GM23338 (cell line): ENCODE measurements around the gene CHCHD6. TPM values are rescaled to one million over a fixed set of nuclear protein-coding genes. Genes with fewer than 3 reads are reported as not detected.

Source experiments
- ATAC-seq: fragments of 200-7000 bp; cut with Tn5 transposase; 3 replicates; pipeline ENCODE4 v1.9.1; 2020
- DNase-seq: peaks from one replicate; pipeline ENCODE4 v3.0.0-alpha.2; 2015; ENCODE audit warnings: low spot score
- H2AFZ ChIP-seq: fragments of 200-600 bp; sonication (generic); 2 replicates; pipeline ENCODE4 v1.8.0; 2016; ENCODE audit warnings: antibody characterized with exemption, mild to moderate bottlenecking, moderate library complexity
- H3F3A ChIP-seq: fragments of 200-600 bp; sonication (generic); replicated peaks from 2 replicates; pipeline ENCODE4 v1.8.0; 2017; ENCODE audit warnings: antibody characterized with exemption, mixed run types, low read depth
- H3K27ac ChIP-seq: fragments of 200-600 bp; sonication (generic); 2 replicates; pipeline ENCODE4 v1.6.1; 2016; ENCODE audit warnings: low read depth
- H3K27me3 ChIP-seq: fragments of 200-600 bp; sonication (generic); 2 replicates; pipeline ENCODE4 v1.8.0; 2016; ENCODE audit warnings: mild to moderate bottlenecking, mixed run types, moderate library complexity; ENCODE audit not compliant: insufficient read depth
- H3K36me3 ChIP-seq: fragments of 200-600 bp; sonication (generic); 2 replicates; pipeline ENCODE4 v1.8.0; 2016; ENCODE audit warnings: mild to moderate bottlenecking; ENCODE audit not compliant: insufficient read depth
- H3K4me1 ChIP-seq: fragments of 200-600 bp; sonication (generic); 2 replicates; pipeline ENCODE4 v1.8.0; 2016; ENCODE audit warnings: mild to moderate bottlenecking, moderate library complexity; ENCODE audit not compliant: insufficient read depth
- H3K4me2 ChIP-seq: fragments of 200-600 bp; sonication (generic); 2 replicates; pipeline ENCODE4 v1.7.1; 2017; ENCODE audit warnings: mixed run types
- H3K4me3 ChIP-seq: fragments of 200-600 bp; sonication (generic); 2 replicates; pipeline ENCODE4 v1.6.1; 2016; ENCODE audit warnings: mixed run types
- H3K79me2 ChIP-seq: fragments of 200-600 bp; sonication (generic); replicated peaks from 2 replicates; pipeline ENCODE4 v1.8.0; 2017; ENCODE audit warnings: mild to moderate bottlenecking; ENCODE audit not compliant: insufficient read depth
- H3K9me2 ChIP-seq: fragments of 200-600 bp; sonication (generic); 2 replicates; pipeline ENCODE4 v1.8.0; 2017; ENCODE audit not compliant: insufficient read depth
- H4K20me1 ChIP-seq: fragments of 200-600 bp; sonication (generic); replicated peaks from 2 replicates; pipeline ENCODE4 v1.8.0; 2017; ENCODE audit warnings: mild to moderate bottlenecking; ENCODE audit not compliant: insufficient read depth
- H3K27ac Mint-ChIP-seq: 2 replicates; pipeline ENCODE4 v1.8.0; 2020; ENCODE audit warnings: inconsistent platforms, mild to moderate bottlenecking, moderate library complexity, mixed read lengths
- H3K27me3 Mint-ChIP-seq: 3 replicates; pipeline ENCODE4 v1.8.0; 2022; ENCODE audit warnings: low read depth, mild to moderate bottlenecking, moderate library complexity, mixed read lengths, inconsistent platforms; ENCODE audit not compliant: insufficient read depth, poor library complexity
- H3K36me3 Mint-ChIP-seq: 3 replicates; pipeline ENCODE4 v1.8.0; 2021; ENCODE audit warnings: low read depth, mild to moderate bottlenecking, inconsistent platforms, moderate library complexity, mixed read lengths
- H3K4me1 Mint-ChIP-seq: 3 replicates; pipeline ENCODE4 v1.8.0; 2020; ENCODE audit warnings: mild to moderate bottlenecking, inconsistent platforms, mixed read lengths
- H3K4me3 Mint-ChIP-seq: 3 replicates; pipeline ENCODE4 v1.8.0; 2021; ENCODE audit warnings: moderate library complexity, mild to moderate bottlenecking, inconsistent platforms, mixed read lengths
- H3K9me3 Mint-ChIP-seq: 3 replicates; pipeline ENCODE4 v1.8.0; 2020; ENCODE audit warnings: moderate library complexity, mild to moderate bottlenecking, inconsistent platforms, mixed read lengths
- EZH2 ChIP-seq: fragments of 200-600 bp; sonication (generic); IDR thresholded peaks from one replicate; pipeline ENCODE4 v1.8.0; 2017; ENCODE audit warnings: antibody characterized with exemption, mild to moderate bottlenecking, low read depth; ENCODE audit not compliant: unreplicated experiment
- JUNB ChIP-seq: IDR thresholded peaks from one replicate; pipeline ENCODE4 v1.6.1; 2016; ENCODE audit warnings: antibody characterized with exemption; ENCODE audit not compliant: unreplicated experiment
- NANOG ChIP-seq: IDR thresholded peaks from 2 replicates; pipeline ENCODE4 v1.6.1; 2016; ENCODE audit warnings: antibody characterized with exemption, borderline replicate concordance
- polyA plus RNA-seq: library from polyadenylated mRNA; unstranded; fragments of >200 nt; fragmentation: Nextera tagmentation; extraction: Ambion mirVana; gene quantifications from 2 replicates; pipeline ENCODE4 v1.2.1, GENCODE V29; 2016
- total RNA-seq: library from RNA; depleted of rRNA; stranded (reverse); fragments of >200 nt; shearing (Covaris generic); gene quantifications from 2 replicates; pipeline ENCODE4 v1.2.3, GENCODE V29; 2014
- TF ChIP-seq, protein P1 (sequence below): IDR thresholded peaks from one replicate; pipeline ENCODE4 v1.6.1; 2018; ENCODE audit warnings: antibody characterized with exemption; ENCODE audit not compliant: unreplicated experiment
- TF ChIP-seq, protein P2 (sequence below): fragments of 250-450 bp; sonication (Bioruptor Pico); IDR thresholded peaks from 2 replicates; pipeline ENCODE4 v1.5.0; 2020; ENCODE audit warnings: mild to moderate bottlenecking, moderate library complexity

CHCHD6 gene
- total and polyA plus RNA-seq, 2 experiments from 2014 or later, result 28.8 to 43.0 TPM

DNA sequence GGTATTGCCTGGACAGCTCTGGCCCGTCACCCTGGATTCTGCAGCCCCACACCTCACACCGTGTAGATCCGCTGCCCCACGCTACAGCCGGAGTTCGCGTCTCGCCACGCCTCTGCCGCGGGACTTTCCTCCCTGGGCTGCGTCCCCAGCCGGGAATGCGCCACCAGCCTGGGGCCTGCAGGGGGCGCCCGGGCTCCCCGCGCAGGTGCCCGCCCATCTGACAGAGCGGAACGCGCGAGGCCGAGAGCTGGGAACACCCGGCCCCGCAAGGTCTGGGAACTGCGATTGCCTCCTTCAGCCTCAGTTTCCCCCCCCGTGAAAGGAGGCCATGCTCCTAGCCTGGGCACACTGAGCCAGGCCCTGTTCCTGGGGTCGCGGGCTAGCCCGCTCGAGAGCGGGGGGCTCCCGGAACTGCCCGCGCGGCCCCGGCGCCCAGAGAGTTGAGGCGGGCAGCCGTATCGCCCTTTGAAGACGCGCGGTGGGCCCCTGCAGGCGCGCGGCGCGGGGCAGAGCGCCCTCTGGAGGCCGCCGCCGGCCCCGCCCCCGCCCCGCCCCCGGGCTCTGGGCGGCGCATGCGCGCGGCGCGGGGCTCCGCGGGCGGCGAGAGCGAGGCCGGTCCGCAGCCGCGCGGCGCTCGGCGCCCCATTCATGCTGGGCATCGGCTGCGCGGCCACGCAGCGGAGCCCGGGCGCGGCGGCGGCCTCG lies 278.6 kb downstream of the CHCHD6 start, which contains the start of gene PLXNA1 (continued):
- no peak for TF ChIP-seq EZH2
- no peak for TF ChIP-seq JUNB

DNA sequence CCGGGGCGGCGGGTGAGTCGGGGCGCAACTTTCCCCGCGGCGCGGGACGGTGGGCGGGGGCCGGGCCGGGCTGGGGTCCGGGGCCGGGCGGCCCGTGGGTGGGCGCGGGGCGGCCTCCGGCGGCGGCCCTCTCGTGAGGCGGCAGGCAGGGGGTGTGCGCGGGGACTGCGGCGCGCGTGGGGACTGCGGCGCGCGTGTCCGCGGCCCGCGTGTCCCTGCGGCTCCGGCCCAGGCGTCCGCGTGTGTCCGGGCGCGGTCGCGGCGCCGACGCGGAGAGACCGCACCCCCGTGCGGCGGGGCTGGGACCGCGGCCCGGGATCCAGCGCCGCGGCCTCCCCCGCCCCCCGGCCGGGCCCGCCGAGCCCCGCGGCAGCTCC lies 279.2 kb downstream of the CHCHD6 start:
- DNase-seq, result no peak
- peaks cover 22% of the 10 kb centered on the region for H3K27me3 Mint-ChIP-seq
- Histone ChIP-seq H3K4me3 (peak overlapping the region; percentile 72), H3F3A (no peaks in the 10 kb centered on the region), H4K20me1 (no peaks in the 10 kb centered on the region; the same call in 1 of the 2 replicates), H3K27ac (no peak overlapping the region), H3K4me1 (peaks cover 4% of the 10 kb centered on the region), H3K4me2 (peak overlapping the region; percentile 84; the same call in 1 of the 2 replicates), H2AFZ (no peak overlapping the region), H3K36me3 (no peaks in the 10 kb centered on the region), H3K79me2 (peaks cover 38% of the 10 kb centered on the region), H3K9me2 (no peaks in the 10 kb centered on the region), H3K27me3 (0 out of 2 replicates have a peak, but pooled peaks cover 10% of the 10 kb centered on the region)
- ATAC-seq, result no peak
- no peaks in the 10 kb centered on the region for H3K9me3 Mint-ChIP-seq
- peaks cover 6% of the 10 kb centered on the region for H3K4me1 Mint-ChIP-seq
- no peak overlapping the region for H3K4me3 Mint-ChIP-seq
- TF ChIP-seq, protein P1, sequence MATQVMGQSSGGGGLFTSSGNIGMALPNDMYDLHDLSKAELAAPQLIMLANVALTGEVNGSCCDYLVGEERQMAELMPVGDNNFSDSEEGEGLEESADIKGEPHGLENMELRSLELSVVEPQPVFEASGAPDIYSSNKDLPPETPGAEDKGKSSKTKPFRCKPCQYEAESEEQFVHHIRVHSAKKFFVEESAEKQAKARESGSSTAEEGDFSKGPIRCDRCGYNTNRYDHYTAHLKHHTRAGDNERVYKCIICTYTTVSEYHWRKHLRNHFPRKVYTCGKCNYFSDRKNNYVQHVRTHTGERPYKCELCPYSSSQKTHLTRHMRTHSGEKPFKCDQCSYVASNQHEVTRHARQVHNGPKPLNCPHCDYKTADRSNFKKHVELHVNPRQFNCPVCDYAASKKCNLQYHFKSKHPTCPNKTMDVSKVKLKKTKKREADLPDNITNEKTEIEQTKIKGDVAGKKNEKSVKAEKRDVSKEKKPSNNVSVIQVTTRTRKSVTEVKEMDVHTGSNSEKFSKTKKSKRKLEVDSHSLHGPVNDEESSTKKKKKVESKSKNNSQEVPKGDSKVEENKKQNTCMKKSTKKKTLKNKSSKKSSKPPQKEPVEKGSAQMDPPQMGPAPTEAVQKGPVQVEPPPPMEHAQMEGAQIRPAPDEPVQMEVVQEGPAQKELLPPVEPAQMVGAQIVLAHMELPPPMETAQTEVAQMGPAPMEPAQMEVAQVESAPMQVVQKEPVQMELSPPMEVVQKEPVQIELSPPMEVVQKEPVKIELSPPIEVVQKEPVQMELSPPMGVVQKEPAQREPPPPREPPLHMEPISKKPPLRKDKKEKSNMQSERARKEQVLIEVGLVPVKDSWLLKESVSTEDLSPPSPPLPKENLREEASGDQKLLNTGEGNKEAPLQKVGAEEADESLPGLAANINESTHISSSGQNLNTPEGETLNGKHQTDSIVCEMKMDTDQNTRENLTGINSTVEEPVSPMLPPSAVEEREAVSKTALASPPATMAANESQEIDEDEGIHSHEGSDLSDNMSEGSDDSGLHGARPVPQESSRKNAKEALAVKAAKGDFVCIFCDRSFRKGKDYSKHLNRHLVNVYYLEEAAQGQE, result no peak
- TF ChIP-seq, protein P2, sequence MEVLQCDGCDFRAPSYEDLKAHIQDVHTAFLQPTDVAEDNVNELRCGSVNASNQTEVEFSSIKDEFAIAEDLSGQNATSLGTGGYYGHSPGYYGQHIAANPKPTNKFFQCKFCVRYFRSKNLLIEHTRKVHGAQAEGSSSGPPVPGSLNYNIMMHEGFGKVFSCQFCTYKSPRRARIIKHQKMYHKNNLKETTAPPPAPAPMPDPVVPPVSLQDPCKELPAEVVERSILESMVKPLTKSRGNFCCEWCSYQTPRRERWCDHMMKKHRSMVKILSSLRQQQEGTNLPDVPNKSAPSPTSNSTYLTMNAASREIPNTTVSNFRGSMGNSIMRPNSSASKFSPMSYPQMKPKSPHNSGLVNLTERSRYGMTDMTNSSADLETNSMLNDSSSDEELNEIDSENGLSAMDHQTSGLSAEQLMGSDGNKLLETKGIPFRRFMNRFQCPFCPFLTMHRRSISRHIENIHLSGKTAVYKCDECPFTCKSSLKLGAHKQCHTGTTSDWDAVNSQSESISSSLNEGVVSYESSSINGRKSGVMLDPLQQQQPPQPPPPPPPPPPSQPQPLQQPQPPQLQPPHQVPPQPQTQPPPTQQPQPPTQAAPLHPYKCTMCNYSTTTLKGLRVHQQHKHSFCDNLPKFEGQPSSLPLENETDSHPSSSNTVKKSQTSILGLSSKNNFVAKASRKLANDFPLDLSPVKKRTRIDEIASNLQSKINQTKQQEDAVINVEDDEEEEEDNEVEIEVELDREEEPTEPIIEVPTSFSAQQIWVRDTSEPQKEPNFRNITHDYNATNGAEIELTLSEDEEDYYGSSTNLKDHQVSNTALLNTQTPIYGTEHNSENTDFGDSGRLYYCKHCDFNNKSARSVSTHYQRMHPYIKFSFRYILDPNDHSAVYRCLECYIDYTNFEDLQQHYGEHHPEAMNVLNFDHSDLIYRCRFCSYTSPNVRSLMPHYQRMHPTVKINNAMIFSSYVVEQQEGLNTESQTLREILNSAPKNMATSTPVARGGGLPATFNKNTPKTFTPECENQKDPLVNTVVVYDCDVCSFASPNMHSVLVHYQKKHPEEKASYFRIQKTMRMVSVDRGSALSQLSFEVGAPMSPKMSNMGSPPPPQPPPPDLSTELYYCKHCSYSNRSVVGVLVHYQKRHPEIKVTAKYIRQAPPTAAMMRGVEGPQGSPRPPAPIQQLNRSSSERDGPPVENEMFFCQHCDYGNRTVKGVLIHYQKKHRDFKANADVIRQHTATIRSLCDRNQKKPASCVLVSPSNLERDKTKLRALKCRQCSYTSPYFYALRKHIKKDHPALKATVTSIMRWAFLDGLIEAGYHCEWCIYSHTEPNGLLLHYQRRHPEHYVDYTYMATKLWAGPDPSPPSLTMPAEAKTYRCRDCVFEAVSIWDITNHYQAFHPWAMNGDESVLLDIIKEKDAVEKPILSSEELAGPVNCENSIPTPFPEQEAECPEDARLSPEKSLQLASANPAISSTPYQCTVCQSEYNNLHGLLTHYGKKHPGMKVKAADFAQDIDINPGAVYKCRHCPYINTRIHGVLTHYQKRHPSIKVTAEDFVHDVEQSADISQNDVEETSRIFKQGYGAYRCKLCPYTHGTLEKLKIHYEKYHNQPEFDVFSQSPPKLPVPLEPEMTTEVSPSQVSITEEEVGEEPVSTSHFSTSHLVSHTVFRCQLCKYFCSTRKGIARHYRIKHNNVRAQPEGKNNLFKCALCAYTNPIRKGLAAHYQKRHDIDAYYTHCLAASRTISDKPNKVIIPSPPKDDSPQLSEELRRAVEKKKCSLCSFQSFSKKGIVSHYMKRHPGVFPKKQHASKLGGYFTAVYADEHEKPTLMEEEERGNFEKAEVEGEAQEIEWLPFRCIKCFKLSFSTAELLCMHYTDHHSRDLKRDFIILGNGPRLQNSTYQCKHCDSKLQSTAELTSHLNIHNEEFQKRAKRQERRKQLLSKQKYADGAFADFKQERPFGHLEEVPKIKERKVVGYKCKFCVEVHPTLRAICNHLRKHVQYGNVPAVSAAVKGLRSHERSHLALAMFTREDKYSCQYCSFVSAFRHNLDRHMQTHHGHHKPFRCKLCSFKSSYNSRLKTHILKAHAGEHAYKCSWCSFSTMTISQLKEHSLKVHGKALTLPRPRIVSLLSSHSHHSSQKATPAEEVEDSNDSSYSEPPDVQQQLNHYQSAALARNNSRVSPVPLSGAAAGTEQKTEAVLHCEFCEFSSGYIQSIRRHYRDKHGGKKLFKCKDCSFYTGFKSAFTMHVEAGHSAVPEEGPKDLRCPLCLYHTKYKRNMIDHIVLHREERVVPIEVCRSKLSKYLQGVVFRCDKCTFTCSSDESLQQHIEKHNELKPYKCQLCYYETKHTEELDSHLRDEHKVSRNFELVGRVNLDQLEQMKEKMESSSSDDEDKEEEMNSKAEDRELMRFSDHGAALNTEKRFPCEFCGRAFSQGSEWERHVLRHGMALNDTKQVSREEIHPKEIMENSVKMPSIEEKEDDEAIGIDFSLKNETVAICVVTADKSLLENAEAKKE (CRISPR knock-in tag), result no peak
- TF ChIP-seq NANOG (no peak), JUNB (no peak), EZH2 (no peak)
- H3K27ac Mint-ChIP-seq, result no peak overlapping the region
- no peaks in the 10 kb centered on the region; the same call in 2 of the 3 replicates for H3K36me3 Mint-ChIP-seq
